Naive thymus-derived CD8-positive, alpha-beta T cell (primary cell): ENCODE data around the gene RTL10. TPM values are rescaled to one million over a fixed set of nuclear protein-coding genes. Genes with fewer than 3 reads are reported as not detected.

Experiments
- ATAC-seq, 2 donors: fragments of 150-1000 bp; cut with Tn5 transposase in 1 of 2; sonication (Bioruptor Pico), chemical (Tn5 transposase) in 1 of 2; 1 replicate in 1 of 2; 2 replicates in 1 of 2; pipeline ENCODE4 v1.10.0; 2021; ENCODE audit warnings: mild to moderate bottlenecking in 2 of 2, moderate library complexity in 2 of 2
- POLR2A ChIA-PET: fragments of 350-600 bp; sonication (Branson Sonifier 250); formaldehyde crosslinking; loops from one replicate; lab custom pipeline; 2021; ENCODE audit warnings: antibody characterized with exemption; lab: Charles Lee
- DNase-seq, 10 donors: peaks; one replicate each; pipeline versions ENCODE4 v3.0.0 to v3.0.0-alpha.2; 2020 to 2022
- H3K27ac Mint-ChIP-seq, 10 donors: one replicate each; pipeline ENCODE4 v1.8.0; 2020 to 2022; ENCODE audit warnings: mild to moderate bottlenecking in 10 of 10, mixed read lengths in 10 of 10, moderate library complexity in 4 of 10, inconsistent platforms in 1 of 10
- H3K27me3 Mint-ChIP-seq, 5 donors: one replicate each; pipeline ENCODE4 v1.8.0; 2021 to 2022; ENCODE audit warnings: mixed read lengths in 5 of 5
- H3K36me3 Mint-ChIP-seq, 3 donors: one replicate each; pipeline ENCODE4 v1.8.0; 2020 to 2022; ENCODE audit warnings: mixed read lengths in 3 of 3, mild to moderate bottlenecking in 2 of 3, inconsistent platforms in 1 of 3
- H3K4me1 Mint-ChIP-seq, 4 donors: one replicate each; pipeline ENCODE4 v1.8.0; 2021 to 2022; ENCODE audit warnings: mixed read lengths in 4 of 4
- H3K4me3 Mint-ChIP-seq, 10 donors: one replicate each; pipeline ENCODE4 v1.8.0; 2020 to 2022; ENCODE audit warnings: mild to moderate bottlenecking in 10 of 10, mixed read lengths in 10 of 10, moderate library complexity in 6 of 10, inconsistent platforms in 1 of 10
- H3K9me3 Mint-ChIP-seq, 9 donors: one replicate each; pipeline ENCODE4 v1.8.0; 2020 to 2022; ENCODE audit warnings: mixed read lengths in 9 of 9, mild to moderate bottlenecking in 3 of 9, inconsistent platforms in 1 of 9, moderate library complexity in 1 of 9
- polyA plus RNA-seq, 3 donors: library from polyadenylated mRNA; unstranded; fragments of 300-500 nt; fragmentation: Illumina TruSeq; gene quantifications; one replicate each; pipeline ENCODE4 v1.2.3, GENCODE V29; 2021
- total RNA-seq, 8 experiments: library from RNA in 2 of 8; stranded (reverse) in 2 of 8; gene quantifications; one replicate each; pipeline ENCODE4 v1.2.3 and lab custom pipeline; 2021 to 2026

Gene RTL10
- total and polyA plus RNA-seq, 5 experiments from 2014 or later, result 7.0 to 33.0 (median 14.3) TPM

DNA sequence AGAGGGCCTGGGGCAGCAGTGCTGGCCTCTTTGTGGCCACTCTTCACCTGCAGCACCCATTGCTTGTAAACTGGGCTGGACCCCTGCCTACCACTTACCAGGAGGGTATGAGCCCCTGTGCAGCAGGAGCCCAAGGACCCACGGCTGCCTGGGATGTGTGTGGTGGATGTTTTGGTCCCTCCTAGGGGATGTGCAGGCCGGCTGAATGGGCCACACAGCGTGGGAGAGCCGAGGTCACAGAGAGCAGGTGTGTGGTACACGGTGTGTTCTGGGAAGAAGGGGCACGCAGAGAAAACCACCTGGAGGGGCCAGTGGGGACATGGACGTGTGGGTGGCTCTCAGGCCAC is 19.3 kb upstream of the RTL10 start:
- peaks cover 0 to 18% (median 6%) of the 10 kb centered on the region in 4 donors for H3K4me1 Mint-ChIP-seq
- DNase-seq (peak in 1 of 10 donors; percentile 57), ATAC-seq (peak in 1 of 2 donors; percentile 11)
- H3K27me3 Mint-ChIP-seq, result no peaks in the 10 kb centered on the region
- no peaks in the 10 kb centered on the region for H3K36me3 Mint-ChIP-seq
- peak overlapping the region in 5 of 10 donors; percentile 45 to 68 (median 55) for H3K4me3 Mint-ChIP-seq
- POLR2A ChIA-PET, result interaction anchor here (1.4 to 2.4 kb wide), 5 partner anchors 10 to 19 kb away, joined by 6 to 24 read pairs (median 8); partner anchors contain the start of genes GNB1L and RTL10
- peak overlapping the region in 9 of 10 donors; percentile 35 to 87 (median 70) for H3K27ac Mint-ChIP-seq
- no peaks in the 10 kb centered on the region for H3K9me3 Mint-ChIP-seq

DNA sequence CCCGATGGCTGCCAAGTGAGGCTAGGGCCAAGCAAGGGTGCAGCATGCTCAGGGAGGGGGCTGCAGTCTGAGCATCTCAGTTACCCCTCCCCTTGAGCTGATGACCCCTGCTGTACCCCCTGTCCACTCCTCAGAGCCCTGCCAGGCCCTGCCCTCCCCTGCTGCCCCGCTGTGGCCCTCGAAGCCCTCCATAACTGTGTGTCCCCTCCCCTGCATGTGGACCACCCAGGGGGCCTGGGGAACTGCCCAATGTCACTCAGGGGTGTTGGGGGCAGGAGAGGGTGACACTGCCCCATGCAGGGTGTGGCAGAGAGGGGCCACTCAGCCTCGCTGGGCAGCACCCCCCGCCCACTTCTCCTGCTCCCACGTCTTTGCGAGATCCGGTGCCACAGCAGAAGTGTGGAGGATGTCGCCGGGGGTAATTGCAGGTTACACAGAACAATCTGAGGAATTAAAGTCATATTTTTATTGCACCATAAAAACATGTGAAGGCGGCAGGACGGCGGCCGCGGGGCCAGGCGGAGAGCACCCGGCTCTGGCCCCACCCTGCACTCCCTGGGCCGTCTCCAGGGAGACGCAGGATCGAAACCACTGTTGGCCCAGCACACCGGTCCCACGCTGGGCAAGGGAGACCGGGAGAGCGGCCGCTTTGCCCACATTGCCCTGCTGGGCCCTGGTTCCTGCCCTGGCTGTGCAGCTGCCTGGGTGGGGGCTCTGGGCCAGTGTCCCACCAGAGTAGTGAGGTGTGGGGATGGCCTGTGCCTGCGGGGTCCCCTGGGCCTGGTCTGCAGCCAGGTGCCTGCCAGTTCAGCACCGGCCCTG is 18.7 kb upstream of the RTL10 start:
- Mint-ChIP-seq H3K4me3 (peak overlapping the region in 2 of 10 donors; percentile 10 to 62), H3K9me3 (no peaks in the 10 kb centered on the region), H3K27ac (no peak overlapping the region), H3K27me3 (no peaks in the 10 kb centered on the region), H3K4me1 (peaks cover 0 to 17% (median 9%) of the 10 kb centered on the region in 4 donors), H3K36me3 (no peaks in the 10 kb centered on the region)
- ATAC-seq (no peak), DNase-seq (peak in 1 of 10 donors; percentile 53)
- POLR2A ChIA-PET, result interaction anchor here (1.1 to 2.4 kb wide), 5 partner anchors 13 to 18 kb away, joined by 3 to 24 read pairs (median 8); partner anchors contain the start of genes GNB1L and RTL10

DNA sequence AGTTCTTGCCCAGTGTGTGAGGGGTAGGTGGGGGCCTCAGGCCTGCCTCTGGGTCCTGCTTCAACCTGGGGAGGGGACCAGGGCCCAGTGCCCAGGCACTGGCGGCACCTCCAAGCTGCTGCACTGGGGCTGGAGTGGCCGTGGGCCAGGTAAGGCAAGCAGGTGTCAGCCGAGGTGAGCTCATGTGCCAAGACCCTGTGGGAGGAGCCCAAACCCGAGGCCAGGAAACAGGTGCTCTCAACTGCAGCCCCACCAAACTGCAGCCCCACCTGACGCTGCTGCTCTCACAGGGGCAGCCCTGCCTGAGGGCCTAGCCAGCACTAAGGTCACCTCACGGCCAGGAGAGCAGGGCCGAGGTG is 18.1 kb upstream of the RTL10 start:
- Mint-ChIP-seq H3K36me3 (peaks cover 0 to 4% (median 0%) of the 10 kb centered on the region in 3 donors), H3K27ac (no peak overlapping the region), H3K4me1 (peaks cover 0 to 19% (median 12%) of the 10 kb centered on the region in 4 donors), H3K9me3 (no peaks in the 10 kb centered on the region), H3K4me3 (no peak overlapping the region), H3K27me3 (no peaks in the 10 kb centered on the region)
- POLR2A ChIA-PET, result interaction anchor here (1.1 kb wide), 1 partner anchor 13 kb away, joined by 3 read pairs; no protein-coding TSS in a partner anchor
- ATAC-seq (no peak), DNase-seq (peak in 1 of 10 donors; percentile 55)

DNA sequence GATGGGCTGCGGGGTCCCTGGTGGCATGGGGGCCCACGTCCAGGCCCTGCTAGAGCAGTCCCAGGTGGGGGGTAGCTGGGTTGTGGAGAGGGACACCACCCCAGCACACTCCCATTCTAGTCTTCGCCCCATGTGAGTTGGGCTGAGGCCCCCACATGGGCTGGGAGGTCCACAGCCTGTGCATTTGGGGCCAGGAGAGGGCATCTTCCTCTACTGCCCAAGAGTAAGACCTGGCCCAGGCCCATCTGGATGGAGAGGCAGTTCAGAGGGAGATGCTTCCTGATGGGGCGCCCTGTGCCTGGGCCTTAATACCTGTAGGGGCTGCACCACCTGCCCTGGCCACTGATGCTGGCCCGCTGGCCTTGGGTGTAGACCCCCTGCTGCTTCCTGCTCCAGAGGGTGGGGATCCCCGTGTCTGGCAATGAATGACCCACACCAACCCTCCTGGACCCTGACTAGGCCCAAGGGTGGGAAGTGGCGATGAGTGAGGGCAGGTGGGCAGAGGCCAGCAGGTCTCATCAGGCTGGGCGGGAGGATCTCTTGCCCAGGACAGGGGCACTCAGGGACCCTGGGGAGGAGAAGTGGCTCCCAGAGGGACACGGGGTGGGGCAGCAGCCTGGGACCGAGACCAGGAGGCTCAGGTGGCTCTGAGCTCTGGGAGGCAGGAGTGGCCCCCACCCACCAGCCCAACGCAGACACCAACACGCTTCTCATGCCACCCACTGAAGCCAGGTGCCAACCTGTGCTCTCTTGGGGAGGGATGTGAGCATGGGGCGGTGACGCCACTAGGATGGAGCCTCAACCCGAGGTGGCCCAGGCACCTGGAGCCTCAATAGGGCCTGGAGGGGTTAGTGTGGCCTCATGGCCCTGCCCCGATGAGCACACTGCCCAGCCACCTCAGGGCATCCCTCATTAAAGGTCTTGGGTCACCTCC is 17.4 kb upstream of the RTL10 start:
- ATAC-seq (no peak), DNase-seq (peak in 2 of 10 donors; percentile 14 to 47)
- no peaks in the 10 kb centered on the region for H3K9me3 Mint-ChIP-seq
- H3K4me3 Mint-ChIP-seq, result no peak overlapping the region
- POLR2A ChIA-PET, result interaction anchor here (1.1 to 1.2 kb wide), 3 partner anchors 13 to 20 kb away, joined by 3 to 4 read pairs (median 3); no protein-coding TSS in a partner anchor
- no peaks in the 10 kb centered on the region for H3K27me3 Mint-ChIP-seq
- peaks cover 0 to 19% (median 12%) of the 10 kb centered on the region in 4 donors for H3K4me1 Mint-ChIP-seq
- peak overlapping the region in 2 of 10 donors; percentile 15 to 43 for H3K27ac Mint-ChIP-seq
- H3K36me3 Mint-ChIP-seq, result peaks cover 0 to 5% (median 0%) of the 10 kb centered on the region in 3 donors

DNA sequence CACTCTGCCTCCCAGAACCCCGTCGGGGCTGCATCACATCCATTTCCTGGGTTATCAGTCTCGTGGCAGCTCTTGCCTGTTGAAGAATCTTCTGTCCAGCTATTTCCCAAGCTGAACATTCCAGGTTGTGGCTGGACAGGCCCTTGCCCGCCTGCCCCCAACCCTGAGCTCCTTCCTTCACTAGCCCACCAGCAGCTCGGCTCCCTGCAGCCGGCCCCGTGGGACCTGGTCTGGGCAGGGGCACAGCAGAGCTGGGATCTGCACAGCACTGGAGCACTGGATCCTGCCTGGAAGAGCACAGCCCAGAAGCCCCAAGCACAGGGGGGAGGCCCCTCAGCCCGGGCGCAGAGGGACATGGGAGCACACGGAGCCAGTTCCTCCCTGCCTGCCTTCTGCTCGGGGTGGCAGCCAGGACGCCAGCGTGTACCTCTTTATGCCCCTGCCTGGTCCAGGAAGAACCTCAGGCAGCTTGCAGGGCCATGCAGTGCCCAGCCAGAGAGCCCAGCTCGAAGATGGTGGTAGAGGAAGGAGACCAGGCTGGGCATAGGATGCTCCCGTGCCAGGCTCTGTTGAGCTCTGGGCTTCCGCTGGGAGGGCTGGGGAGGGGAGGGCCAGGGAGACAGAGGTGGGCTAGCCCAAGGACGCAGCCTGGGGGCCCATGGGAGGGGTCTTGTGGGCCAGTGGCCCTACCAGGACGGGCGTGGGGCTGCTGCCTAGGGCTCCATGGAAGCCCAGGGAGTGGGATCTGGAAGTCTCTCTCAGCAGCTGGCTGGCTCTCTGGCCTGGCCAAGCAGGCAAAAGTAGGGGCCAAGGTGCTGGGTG is 16.6 kb upstream of the RTL10 start:
- no peaks in the 10 kb centered on the region for H3K27me3 Mint-ChIP-seq
- H3K27ac Mint-ChIP-seq, result no peak overlapping the region
- ATAC-seq (no peak), DNase-seq (peak in 1 of 10 donors; percentile 56)
- H3K4me1 Mint-ChIP-seq, result peaks cover 0 to 19% (median 12%) of the 10 kb centered on the region in 4 donors
- POLR2A ChIA-PET, result interaction anchor here (0.7 to 1.2 kb wide), 3 partner anchors 14 to 21 kb away, joined by 3 to 4 read pairs (median 3); no protein-coding TSS in a partner anchor
- no peak overlapping the region for H3K4me3 Mint-ChIP-seq
- H3K9me3 Mint-ChIP-seq, result no peaks in the 10 kb centered on the region
- H3K36me3 Mint-ChIP-seq, result peaks cover 0 to 5% (median 0%) of the 10 kb centered on the region in 3 donors

DNA sequence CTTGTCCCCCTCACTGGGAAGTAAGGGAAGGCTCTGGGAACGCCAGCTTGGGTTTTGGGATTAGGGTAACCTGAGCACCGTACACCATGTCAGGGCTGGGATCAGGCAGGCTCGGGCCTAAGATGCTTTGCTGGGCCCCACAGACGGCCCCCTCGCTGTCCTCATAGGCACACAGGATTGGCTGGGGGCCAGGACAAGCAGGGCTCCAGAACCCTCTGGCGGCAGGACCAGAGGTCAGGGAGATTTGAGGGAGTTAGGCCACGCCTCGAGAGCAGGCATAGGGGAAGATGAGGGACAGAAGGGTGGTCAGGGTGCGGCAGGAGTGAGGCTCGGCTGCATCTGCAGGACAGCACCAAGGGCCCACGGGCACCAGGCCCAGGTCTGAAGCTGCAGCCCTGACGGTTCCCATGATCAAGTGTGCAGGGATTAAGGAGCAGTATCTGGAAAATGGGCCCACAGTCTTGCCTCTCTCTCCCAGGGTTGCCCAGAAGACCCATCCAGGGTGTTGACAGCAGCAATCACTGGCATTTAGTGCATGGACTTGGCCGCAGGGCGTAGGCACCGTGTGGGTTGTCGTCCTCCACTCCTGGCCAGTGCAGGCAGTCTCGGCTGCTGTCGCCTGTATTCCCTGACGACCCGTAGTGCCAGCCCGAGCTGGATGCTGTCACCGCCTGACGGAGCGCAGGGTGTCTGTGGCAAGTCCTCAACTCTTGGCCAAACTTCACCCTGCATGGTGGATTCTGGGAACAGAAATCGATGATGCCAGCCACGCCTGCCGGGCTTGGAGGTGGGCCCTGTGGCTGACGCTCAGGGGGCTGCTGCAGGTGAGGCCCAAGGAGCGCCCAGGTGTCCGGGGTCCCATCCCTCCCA is 15.7 kb upstream of the RTL10 start:
- DNase-seq (peak in 2 of 10 donors; percentile 8 to 59), ATAC-seq (no peak)
- peaks cover 0 to 19% (median 12%) of the 10 kb centered on the region in 4 donors for H3K4me1 Mint-ChIP-seq
- H3K36me3 Mint-ChIP-seq, result peaks cover 0 to 5% (median 0%) of the 10 kb centered on the region in 3 donors
- H3K9me3 Mint-ChIP-seq, result no peaks in the 10 kb centered on the region
- no peaks in the 10 kb centered on the region for H3K27me3 Mint-ChIP-seq
- peak overlapping the region in 3 of 10 donors; percentile 16 to 71 (median 17) for H3K27ac Mint-ChIP-seq
- H3K4me3 Mint-ChIP-seq, result no peak overlapping the region
- POLR2A ChIA-PET, result interaction anchor here (0.7 to 1.7 kb wide), 3 partner anchors 15 to 20 kb away, joined by 3 to 5 read pairs (median 3); no protein-coding TSS in a partner anchor

DNA sequence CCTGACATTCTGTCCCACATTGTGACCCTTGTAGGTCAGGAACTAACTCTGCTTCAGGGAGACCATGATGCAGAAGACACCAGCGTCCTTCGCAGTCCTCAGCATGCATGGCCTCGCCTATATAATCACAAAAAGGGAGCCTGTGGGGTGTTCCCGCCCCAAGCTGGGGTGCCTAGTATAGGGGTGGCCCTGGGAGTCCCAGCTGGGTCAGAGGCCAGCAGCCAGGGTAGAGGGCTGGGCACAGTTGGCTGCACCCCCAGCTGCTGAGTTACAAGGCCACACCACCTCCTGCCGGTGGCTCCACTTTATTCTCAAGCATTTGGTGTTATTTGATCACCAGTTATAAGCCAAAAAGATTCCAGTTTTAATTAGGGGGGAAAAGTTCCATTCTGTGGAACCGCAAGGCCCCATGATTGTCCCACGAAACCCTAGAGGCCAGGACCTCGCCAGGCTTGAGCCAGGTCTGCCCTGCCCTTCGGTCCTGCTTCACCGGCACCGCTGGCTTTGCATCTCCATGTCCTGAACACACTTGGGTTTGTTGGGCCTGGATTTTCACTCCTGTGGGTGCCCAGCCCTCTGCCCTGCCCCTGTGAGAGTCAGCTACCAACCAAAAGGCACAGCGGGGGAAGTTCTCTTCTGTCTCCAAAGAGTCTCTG is 15.0 kb upstream of the RTL10 start:
- ATAC-seq (no peak), DNase-seq (no peak)
- peaks cover 0 to 5% (median 0%) of the 10 kb centered on the region in 3 donors for H3K36me3 Mint-ChIP-seq
- H3K4me3 Mint-ChIP-seq, result no peak overlapping the region
- no peaks in the 10 kb centered on the region for H3K9me3 Mint-ChIP-seq
- POLR2A ChIA-PET, result interaction anchor here (1.3 to 1.7 kb wide), 2 partner anchors 21 to 23 kb away, joined by 5 to 6 read pairs; no protein-coding TSS in a partner anchor
- H3K27ac Mint-ChIP-seq, result peak overlapping the region in 2 of 10 donors; percentile 16 to 17
- H3K4me1 Mint-ChIP-seq, result peaks cover 0 to 19% (median 10%) of the 10 kb centered on the region in 4 donors
- H3K27me3 Mint-ChIP-seq, result no peaks in the 10 kb centered on the region

DNA sequence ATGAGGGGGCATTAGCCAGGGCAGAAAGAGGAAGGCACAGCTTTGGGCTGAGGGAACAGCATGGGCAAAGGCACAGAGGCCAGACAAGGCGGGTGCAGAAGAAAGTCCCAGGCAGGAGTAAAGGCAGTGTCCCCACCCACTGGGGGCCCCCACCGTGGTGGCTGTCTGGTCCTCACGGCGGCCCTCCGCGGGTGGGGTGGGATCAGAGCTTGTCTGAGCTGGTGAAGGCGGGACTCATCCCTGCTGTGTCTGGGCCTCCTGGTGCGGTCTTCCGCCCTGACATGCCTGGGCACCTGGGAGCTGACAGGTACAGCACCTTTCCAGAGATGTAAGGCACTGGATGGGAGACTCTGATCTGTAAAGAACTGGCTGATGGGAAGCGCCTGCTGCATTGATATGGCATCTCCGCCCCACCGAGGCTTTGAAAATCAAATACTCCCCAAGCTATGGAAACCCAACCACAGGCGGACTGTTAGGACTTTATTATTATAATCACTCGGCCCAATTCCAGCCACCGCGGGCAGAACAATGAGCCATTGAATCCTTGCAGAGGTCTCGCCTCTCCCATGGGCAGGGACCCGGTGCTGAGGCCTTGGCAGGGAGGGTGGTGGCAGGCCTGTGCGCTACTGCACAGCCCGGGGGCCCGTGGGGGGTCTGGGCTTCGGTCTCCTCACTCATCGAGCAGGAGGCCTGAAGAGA is 14.2 kb upstream of the RTL10 start:
- H3K4me3 Mint-ChIP-seq, result no peak overlapping the region
- H3K36me3 Mint-ChIP-seq, result peaks cover 0 to 5% (median 0%) of the 10 kb centered on the region in 3 donors
- ATAC-seq (no peak), DNase-seq (peak in 1 of 10 donors; percentile 54)
- no peaks in the 10 kb centered on the region for H3K9me3 Mint-ChIP-seq
- POLR2A ChIA-PET, result interaction anchor here (1.3 to 1.7 kb wide), 2 partner anchors 22 to 23 kb away, joined by 5 to 6 read pairs; no protein-coding TSS in a partner anchor
- H3K27ac Mint-ChIP-seq, result peak overlapping the region in 2 of 10 donors; percentile 7 to 66
- peaks cover 0 to 13% (median 5%) of the 10 kb centered on the region in 4 donors for H3K4me1 Mint-ChIP-seq
- no peaks in the 10 kb centered on the region for H3K27me3 Mint-ChIP-seq

DNA sequence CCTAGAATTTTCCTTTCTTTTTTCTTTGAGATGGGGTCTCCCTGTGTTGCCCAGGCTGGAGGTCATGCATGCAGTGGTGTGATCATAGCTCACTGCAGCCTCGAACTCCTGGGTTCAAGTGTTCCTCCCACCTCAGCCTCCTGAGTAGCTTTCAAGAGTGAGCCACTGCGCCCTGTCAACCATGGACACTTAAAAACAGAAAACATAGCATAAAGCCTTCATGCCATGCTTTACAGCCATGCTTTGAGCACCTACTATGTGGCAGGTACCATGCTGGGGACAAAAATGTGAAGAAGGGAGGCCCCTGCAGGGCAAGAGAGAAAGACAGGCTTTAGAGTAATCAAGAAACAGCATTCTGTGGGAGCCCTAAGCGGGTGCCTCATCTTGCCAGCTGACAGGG is 13.7 kb upstream of the RTL10 start:
- H3K27me3 Mint-ChIP-seq, result no peaks in the 10 kb centered on the region
- peaks cover 0 to 12% (median 4%) of the 10 kb centered on the region in 4 donors for H3K4me1 Mint-ChIP-seq
- H3K27ac Mint-ChIP-seq, result peak overlapping the region in 3 of 10 donors; percentile 24 to 76 (median 66)
- ATAC-seq (no peak), DNase-seq (peak in 1 of 10 donors; percentile 43)
- peaks cover 0 to 5% (median 0%) of the 10 kb centered on the region in 3 donors for H3K36me3 Mint-ChIP-seq
- no peak overlapping the region for H3K4me3 Mint-ChIP-seq
- no peaks in the 10 kb centered on the region for H3K9me3 Mint-ChIP-seq
- POLR2A ChIA-PET, result interaction anchor here (1.3 kb wide), 1 partner anchor 24 kb away, joined by 6 read pairs; no protein-coding TSS in a partner anchor

DNA sequence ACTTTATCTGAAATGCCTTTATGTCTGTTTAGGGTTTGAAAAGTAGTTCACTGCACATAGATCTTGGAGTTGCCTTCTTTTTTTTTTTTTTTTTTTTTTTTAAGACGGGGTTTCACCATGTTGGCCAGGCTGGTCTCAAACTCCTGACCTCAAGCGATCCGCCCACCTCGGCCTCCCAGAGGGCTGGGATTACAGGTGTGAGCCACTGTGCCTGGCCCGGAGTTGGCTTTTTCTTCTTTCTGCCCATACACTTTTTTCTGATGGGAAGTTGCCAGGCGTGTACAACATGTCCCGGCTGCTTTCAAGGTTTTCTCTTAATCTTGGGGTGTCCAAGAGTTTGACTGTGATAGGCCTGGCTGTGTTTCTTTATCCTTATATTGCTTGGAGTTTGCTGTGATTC is 12.9 kb upstream of the RTL10 start:
- DNase-seq (no peak), ATAC-seq (no peak)
- no peaks in the 10 kb centered on the region for H3K27me3 Mint-ChIP-seq
- POLR2A ChIA-PET, result no interaction called here
- H3K36me3 Mint-ChIP-seq, result peaks cover 0 to 5% (median 0%) of the 10 kb centered on the region in 3 donors
- H3K27ac Mint-ChIP-seq, result peak overlapping the region in 1 of 10 donors; percentile 24
- peaks cover 0 to 12% (median 3%) of the 10 kb centered on the region in 4 donors for H3K4me1 Mint-ChIP-seq
- H3K4me3 Mint-ChIP-seq, result no peak overlapping the region
- no peaks in the 10 kb centered on the region for H3K9me3 Mint-ChIP-seq
